GM21529 (cell line): Measurements from ENCODE around the gene GRB10.

Experiments
- ATAC-seq: cut with Tn5 transposase; IDR thresholded peaks from one replicate; pipeline ENCODE4 v1.9.1; 2021; ENCODE audit not compliant: unreplicated experiment

GRB10 gene

DNA sequence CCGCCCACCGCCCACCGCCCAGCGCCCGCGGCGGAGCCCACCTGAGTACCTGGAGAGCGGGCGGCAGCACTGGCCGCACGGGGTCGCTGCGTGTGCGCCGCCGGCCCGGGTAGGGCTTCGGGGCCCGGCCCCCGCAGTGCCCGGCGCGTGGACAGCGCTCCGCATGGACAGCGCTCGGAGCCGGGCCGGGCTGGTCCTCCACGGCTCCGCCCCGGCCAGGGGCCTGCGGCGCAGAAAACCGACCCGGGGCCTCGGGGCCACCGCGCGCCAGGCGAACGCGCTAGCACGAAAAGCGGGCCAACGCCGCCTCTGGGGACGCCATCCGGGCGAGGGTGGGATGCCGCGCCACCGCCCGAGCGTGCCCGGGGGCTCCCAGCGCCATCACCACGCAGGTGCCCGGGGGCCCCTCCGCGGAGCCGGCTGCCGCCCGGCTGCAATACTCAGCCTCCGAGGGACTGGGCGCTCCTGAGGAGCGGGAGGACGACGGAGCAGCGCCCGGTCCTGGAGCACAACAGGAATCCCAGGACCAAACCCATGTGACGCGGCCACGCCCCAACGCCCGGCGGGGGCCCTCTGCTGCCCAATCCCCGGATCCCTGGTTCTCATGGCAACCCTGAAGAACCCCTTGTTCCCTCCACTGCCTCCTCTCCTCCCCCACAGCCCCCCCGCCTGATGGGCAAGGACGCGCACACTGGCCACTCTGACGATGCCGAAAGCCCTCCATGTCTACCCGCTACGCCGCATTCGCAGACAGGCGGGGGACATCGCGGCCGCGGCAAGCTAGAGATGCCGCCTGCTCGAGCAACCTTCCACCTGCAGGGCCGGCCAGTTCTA, at the start of gene GRB10:
Gene GRB10 (minus strand): TSS at position 522 of the 834 bp plus-strand sequence. CDS start 50,574 bp downstream, outside the sequence.
- no peak for ATAC-seq

DNA sequence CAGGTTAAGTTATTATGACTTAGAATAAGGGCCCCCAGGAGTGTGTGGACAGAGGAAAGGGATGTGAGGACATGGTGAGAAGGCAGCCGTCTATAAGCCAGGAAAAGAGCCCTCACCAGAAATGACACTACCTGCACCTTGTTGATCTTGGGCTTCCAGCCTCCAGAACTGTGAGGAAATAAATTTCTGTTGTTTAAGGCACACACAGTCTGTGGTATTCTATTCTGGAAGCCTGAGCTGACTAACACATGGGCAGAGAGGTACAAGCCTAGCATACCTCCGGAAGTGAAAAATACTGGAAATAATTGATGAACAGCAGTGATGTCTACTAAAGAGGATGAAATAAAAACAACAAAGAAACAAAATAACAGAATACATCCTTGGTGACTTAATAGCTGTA, 46.1 kb upstream of the GRB10 start:
- ATAC-seq, result no peak

DNA sequence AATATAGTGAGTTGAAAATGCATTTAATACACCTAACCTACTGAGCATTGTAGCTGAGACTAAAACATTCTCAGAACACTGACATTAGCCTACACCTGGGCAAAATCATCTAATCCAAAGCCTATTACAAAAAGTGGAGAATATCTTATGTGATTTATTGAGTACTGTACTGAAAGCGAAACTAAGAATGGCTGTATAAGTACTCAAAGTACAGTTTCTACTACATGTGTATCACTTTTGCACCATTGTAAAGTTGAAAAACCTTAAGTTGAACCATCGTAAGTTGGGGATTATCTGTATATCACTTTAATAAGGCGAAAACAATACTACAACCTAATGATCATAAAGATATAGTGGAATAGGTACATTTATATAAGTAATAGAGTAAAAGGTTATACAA, 45.4 kb upstream of the GRB10 start:
- ATAC-seq, result no peak

DNA sequence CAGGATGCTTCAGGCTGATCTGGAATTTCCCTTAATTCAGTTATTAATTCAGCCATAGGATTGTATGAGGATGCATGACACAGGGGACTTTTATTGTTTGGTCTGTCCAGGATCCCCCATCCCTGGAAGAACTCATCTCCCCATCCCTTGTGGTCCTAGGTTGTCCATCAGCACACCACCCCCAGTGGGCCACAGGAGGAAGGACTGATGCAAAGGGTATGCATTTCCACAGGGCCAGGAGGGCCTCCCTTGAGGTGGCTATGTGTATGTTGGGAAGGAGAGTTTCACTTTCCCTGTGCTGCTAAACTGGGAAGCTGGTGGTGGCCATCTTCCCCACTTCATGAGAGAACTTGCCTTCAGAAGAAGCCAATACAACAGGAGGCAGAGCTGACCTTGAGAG, 44.6 kb upstream of the GRB10 start:
- no peak for ATAC-seq

DNA sequence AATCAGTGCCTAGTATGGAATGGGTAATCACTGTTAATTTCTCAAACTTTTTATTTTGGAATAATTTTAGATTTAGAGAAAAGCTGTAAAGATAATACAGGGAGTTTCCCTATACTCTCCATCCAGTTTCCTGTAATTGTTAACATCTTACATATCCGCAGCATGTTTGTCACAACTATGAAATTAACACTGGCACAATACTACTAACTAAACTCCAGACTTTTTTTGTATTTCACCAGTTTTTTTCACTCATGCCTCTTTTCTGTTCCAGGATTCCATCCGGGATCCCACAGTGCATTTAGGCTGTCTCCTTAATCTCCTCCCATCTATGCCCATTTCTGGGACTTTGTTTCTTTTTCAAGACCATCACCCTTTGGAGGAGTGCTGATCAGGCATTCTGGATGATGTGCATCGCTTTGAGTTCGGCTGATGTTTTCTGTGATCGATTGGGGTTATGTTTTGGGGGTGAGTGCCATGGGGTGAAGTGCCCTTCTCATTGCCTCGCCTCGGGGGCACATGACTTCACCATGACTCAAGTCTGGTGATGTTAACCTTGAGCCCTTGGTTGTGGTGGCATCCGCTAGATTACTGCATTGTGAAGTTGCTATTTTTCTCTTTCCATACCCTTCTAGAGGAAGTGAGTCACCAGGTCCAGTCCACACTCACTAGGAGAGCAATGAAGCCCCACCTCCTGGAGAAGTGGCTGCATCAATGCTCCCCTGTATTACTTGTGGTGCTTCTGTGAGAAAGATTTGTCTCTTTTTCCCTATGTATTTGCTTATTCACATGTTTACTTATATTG, 43.9 kb upstream of the GRB10 start:
- no peak for ATAC-seq

DNA sequence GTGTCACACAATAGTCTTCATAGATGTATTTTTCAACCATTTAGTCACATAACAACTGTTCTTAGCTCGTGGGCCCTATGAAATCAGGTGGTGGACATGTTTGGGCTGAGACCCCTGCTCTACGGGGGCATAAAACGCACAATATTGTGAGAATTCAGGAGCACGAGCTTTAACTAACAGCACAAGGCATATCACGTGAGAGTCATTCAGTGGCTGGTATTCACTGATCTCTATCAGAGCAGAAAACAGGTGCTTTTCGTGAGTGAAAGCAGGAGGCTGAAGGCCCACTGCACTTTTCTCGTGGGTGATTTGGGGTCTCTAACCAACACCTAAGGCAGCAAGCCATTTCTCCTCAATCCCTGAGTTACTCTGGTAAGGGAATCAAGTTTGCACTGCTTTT, 42.8 kb upstream of the GRB10 start:
- ATAC-seq, result no peak

DNA sequence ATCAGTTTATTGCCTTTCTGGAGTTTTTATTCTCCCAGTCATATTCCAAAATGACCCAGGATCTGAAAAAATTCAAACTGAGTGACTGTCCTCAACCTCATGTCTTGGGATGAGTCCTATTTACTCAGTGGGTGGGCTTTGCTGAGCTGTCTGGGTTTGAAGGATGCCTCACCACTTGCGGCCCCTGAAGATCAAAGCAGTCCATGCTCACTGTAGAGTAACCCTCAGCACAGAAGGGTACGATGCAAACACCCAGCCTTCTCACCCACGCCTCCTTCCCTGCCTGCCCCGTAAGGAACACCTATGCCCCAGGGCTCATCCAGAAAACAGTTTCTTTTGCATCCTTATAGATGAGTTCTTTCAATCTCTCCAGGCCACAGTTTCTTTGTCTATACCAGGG, 42.2 kb upstream of the GRB10 start:
- no peak for ATAC-seq

DNA sequence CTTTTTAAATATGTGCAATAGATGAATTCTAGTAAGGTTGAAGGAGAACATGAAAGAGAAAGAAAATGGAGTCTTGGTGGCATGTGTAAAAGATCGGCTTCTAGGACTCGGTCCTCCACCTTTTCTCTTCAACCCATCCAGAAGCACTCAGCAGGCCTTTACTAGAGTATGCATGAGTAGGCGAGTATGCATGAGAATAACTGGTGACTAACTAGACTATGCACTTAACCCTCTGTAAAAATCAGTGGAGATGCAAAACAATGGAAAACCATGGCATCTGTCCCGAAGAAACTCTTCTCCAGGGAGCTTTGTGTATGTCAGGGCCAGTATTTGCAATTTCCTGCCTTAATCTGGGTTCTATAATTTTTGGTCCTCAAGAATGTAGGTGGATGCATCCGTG, 40.0 kb upstream of the GRB10 start:
- no peak for ATAC-seq

DNA sequence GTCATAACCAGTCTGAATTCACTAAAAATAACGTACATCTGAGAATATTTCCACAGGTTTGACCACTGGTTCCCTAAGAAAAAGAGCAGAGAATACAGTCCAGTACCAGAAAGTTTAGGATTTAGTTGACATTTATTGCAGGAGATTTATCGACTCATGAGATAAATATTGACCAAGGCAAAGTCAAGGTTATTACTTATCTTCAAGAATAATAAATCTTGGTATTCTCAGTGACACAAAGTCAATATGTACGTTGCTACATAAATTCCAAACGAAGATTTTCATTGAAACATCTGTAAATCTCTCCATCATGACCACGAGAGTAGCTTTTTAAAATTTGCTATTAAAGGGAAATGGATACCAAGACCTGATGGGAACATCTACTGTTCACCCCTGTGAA, 39.4 kb upstream of the GRB10 start:
- no peak for ATAC-seq

DNA sequence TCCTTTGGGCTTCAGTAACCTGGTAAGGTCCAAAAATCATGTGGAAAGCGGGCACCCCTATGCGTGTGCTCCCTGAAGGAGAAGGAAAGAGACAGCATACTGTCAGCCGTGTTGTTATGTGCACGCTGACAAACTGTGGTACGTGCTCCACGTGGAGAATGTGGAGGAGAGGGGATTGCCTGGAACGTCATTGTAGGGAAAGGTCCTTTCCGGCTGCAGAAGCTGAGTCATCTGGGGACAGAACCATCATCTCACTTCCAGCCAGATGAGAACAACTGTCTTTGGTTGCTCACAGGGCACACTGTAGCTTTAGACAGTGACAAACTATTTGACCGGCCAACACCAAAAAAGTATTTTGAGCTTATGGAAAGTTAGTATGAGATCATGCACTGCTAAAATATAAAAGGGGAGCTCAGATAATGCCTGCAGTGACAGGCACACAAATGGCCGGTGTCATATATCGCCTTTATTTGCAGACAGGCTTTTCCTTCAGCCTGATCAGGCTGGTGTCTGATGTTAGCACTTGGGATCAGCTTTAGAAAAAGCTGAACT, 38.8 kb upstream of the GRB10 start:
- ATAC-seq, result no peak

DNA sequence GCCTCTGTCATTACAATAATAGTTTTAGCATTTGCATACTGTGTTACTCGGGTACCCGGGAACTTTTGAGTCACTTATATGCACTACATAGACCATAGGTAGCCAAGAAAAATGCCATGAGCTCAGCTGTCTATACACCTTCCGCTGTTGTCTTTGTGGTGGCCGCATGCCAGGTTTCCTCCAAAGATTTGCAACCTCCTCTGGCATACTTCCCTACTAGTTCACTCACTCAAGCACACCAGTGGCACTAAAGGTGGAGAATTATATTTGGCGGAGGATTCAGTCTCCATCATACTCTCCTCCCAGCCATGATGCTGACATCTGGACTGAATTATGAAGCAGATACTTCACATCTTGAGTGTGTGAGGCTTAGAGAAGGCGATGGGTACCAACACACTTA, 35.6 kb upstream of the GRB10 start:
- no peak for ATAC-seq

DNA sequence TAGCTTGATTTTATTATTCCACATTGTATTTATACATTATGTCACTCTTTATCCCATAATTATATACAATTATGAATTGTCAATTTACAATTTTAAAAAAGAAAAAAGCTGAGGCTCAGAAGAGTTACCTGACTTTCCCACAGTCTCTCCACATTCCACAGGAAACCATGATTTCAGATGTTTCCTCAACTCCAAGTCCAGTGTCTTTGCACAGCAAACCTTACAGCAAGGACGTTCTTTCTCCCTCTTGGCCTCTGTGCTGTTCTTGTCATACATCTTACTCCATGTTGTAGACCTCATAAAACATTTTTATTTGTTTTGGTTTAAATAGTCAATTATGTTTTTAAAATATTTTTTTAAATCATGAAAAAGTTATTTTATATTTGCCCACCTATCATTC, 34.9 kb upstream of the GRB10 start:
- no peak for ATAC-seq

DNA sequence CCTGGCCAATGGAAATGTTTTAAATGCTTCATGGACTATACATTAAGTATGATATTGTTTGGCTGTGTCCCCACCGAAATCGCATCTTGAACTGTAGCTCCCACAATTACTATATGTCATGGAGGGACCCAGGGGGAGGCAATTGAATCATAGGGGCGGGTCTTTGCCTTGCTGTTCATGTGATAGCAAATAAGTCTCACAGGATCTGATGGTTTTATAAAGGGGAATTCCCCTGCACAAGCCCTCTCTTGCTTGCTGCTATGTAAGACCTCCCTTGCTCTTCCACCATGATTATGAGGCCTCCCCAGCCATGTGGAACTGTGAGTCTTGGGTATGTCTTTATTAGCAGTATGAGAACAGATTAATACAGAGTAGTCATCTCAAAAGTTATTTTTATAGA, 32.4 kb upstream of the GRB10 start:
- no peak for ATAC-seq

DNA sequence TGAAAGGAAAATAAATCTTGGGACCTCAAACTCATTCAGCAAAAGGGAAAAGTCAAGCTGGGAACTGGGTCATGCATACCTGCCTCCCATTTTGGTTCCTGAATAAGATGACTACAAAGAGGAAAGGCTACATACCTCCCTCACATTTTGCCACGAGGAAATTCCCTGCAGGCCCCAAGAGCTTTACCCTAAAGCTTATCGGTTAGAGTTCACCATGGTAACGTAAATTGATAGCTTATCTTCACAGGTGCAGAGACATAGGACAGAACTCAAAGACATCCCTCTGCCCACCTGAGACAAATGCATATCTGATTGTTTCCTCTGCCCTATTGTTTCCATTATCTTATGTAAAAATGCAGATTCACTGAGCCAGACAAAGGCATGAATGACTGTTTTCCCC, 31.5 kb upstream of the GRB10 start:
- ATAC-seq, result no peak

DNA sequence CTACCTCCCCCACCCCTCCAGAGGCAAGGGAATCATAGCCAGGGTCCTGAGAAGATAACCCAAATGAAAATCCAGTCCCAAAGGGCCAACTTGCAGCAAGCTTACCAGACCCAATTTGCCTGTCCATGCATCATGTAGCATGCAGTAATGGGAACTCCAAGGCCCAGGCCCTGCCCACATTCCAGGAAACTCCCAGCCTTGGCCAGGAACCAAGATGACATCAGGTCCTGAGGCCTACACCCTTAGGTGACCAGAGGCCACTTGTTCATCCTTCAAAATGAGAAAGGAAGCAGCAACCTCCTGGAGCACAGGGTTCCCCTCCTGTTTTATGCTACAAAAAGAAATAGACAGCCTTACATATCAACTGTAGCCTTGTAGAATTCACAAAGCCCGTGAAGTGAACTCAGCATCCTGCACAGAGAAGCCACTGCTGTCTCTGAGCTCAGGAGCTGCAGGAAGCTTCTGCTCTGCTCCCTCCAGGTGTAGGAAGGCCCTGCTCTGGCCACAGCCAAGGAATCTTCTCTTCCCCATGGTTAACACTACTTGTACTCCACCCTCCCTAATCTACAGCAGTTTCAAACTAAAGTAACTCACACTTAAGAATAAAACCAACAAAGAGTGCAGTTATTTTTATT, 30.3 kb upstream of the GRB10 start:
- no peak for ATAC-seq

DNA sequence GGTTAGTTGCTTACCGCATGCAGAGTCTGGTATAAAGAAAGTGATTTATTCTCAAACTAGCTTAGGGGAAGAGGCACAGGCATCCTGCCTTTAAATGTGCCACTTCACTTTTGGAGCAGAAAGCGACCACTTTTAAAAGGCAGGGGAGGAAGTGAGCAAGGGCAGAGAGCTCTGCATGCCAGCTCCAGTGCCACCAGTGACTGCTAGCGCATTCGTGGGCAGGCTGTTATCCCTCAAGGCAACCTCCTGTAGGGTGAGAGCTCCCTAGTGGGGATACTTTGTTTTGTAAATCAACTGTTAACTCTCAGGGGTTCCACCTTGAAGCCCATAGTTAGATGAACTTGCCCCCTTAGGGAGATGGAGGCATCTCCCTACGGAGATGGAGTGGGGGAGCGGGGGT, 29.4 kb upstream of the GRB10 start:
- no peak for ATAC-seq

DNA sequence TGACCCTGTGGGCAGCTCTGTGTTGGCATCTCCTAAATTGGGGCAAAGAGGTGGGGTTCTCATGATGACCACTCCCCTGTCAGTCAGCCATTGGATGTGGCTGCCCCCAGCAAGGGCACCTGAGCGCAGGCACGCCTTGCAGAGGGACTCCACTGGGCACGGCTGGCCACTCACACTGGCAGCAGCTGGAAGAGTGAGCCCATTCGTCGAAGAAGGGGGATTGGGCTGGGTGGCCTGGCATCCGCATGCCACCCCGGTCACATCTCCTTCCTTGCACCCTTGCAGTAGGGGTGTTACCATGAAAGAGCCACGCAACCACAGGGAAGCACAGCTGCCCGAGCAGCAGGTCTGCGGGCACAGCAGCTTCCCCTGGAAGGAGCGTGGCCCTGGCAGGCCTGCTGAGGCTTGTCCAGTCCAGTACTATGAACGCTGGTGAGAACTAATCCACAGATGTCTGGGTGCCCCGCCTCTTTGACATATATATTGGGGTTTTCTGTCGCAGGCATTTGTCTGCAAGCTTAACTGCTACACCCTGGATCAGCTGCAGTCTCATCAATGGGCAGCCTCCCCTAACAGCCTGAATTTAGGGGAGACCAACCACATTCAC, 25.7 kb upstream of the GRB10 start:
- ATAC-seq, result no peak

DNA sequence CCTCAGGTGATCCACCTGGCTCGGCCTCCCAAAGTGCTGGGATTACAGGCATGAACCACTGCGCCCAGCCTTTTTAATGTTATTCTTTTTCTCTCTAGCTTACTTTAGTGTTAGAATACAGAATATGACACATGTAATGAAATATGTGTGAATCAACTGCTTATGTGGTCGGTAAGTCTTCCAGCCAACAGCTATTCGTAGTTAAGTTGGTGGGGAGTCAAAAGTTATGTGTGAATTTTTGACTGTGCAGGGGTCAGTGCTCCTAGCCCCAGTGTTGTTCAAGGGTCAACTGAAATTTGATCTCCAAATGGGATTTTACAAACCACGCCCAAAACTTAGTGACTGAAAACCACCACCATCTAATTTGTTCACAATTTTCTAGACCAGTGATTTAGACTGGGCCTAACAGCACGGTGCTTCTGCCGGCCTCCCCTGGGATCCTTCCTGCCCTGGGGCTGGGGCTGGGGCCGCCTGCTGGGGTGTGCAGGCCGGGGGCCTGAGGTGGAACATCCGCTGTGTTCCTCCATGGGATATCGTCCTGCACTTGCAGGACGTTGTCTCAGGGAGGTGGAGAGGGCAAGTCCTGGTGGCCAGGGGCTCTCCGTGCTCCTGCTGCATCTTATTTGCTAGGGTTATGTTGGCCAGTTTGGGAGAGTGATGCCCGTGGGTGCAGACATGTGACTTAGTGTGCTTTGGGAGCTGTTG, 24.5 kb upstream of the GRB10 start:
- ATAC-seq, result no peak

DNA sequence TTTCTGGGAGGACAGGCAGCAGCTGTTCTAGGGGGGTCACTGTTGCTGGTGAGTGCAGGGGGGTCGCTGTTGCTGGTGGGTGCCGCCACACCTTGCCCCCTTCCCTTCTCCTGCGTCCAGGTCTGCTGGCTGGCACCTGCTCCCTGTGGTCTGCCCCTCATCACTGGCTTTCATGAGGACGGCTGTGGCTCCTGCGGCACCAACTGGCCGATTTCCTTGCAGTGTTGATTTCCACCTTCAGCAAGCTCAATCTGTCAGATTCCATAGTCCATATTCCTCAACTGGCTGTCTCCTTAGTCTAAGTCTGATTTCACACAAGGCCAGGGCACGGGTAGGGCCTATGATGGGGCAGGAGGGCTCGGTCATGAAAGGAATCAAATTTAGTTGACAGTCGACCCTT, 23.4 kb upstream of the GRB10 start:
- no peak for ATAC-seq

DNA sequence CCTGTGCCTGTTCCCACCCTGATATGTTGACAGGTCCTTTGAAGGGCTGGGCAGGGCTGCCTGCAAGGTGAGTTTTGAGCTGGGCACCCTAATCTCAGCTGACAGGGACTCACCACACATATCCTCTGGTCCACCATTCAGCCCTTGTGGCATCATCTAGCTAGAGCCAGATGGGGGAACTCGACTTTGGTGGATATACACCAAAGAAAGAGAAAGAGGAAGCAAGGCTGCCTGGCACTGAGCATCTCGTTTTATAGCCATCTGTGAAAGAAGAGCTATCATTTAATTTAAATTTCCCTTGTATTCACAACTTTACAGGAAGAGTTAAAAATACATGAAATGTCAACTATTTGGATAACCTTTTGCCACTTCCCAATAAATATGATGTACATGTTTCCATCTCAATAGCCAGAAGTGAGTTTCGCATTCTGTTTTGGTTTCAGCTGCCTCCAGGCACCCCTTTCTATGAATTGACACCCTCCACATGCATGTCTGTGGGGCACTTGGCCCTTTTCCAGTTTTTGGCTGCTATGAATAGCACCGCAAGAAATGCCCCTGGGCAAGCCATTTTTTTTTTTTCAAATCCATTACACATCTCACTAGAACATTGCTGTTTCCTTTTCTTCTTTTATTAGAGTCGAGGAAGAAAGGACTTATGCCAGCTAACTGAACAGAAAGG, 22.9 kb upstream of the GRB10 start:
- no peak for ATAC-seq
